ENCODE results near the gene SOX6.

DNA sequence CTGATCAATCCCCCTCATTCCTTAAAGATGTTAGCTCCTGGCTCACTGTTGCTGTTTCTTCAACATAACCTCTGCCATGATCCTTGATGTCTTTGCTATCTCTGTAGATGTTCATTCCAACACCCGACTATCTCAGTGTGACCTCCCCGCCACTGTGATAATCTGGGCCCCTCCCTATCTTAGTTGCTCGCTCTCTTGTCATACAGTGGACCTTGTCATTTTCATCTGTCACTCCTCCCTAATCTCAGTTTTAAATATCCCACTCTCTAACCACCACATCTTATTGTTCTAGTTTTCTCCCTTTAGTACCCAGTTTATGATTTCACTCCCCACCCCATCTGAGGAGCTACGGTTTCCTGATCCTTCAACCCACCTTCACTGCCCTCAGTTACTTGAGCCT is 379.2 kb downstream of the SOX6 start:
- TF ChIP-seq, protein P1, sequence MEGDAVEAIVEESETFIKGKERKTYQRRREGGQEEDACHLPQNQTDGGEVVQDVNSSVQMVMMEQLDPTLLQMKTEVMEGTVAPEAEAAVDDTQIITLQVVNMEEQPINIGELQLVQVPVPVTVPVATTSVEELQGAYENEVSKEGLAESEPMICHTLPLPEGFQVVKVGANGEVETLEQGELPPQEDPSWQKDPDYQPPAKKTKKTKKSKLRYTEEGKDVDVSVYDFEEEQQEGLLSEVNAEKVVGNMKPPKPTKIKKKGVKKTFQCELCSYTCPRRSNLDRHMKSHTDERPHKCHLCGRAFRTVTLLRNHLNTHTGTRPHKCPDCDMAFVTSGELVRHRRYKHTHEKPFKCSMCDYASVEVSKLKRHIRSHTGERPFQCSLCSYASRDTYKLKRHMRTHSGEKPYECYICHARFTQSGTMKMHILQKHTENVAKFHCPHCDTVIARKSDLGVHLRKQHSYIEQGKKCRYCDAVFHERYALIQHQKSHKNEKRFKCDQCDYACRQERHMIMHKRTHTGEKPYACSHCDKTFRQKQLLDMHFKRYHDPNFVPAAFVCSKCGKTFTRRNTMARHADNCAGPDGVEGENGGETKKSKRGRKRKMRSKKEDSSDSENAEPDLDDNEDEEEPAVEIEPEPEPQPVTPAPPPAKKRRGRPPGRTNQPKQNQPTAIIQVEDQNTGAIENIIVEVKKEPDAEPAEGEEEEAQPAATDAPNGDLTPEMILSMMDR (conservative IDR thresholded peaks at IDR 0.05; ENCODE audit: low read depth in 2 of 2), result no peak
- TF ChIP-seq EZH2phosphoT487 (IDR thresholded peaks at IDR 0.05; ENCODE audit: unreplicated experiment) (no peak), EZH2 (IDR thresholded peaks at IDR 0.05; ENCODE audit: low read depth, unreplicated experiment) (no peak), POLR2AphosphoS5 (IDR thresholded peaks at IDR 0.05; ENCODE audit: low read depth) (no peak), JUNB (IDR thresholded peaks at IDR 0.05; ENCODE audit: unreplicated experiment) (no peak), CREB1 (CRISPR knock-in tag; IDR thresholded peaks at IDR 0.05; ENCODE audit: low read depth) (no peak), ZNF114 (CRISPR knock-in tag; IDR thresholded peaks at IDR 0.05) (no peak), NANOG (IDR thresholded peaks at IDR 0.05; ENCODE audit: borderline replicate concordance) (no peak), STAT1 (IDR thresholded peaks at IDR 0.05; ENCODE audit: unreplicated experiment) (no peak)
- TF ChIP-seq, protein P2, sequence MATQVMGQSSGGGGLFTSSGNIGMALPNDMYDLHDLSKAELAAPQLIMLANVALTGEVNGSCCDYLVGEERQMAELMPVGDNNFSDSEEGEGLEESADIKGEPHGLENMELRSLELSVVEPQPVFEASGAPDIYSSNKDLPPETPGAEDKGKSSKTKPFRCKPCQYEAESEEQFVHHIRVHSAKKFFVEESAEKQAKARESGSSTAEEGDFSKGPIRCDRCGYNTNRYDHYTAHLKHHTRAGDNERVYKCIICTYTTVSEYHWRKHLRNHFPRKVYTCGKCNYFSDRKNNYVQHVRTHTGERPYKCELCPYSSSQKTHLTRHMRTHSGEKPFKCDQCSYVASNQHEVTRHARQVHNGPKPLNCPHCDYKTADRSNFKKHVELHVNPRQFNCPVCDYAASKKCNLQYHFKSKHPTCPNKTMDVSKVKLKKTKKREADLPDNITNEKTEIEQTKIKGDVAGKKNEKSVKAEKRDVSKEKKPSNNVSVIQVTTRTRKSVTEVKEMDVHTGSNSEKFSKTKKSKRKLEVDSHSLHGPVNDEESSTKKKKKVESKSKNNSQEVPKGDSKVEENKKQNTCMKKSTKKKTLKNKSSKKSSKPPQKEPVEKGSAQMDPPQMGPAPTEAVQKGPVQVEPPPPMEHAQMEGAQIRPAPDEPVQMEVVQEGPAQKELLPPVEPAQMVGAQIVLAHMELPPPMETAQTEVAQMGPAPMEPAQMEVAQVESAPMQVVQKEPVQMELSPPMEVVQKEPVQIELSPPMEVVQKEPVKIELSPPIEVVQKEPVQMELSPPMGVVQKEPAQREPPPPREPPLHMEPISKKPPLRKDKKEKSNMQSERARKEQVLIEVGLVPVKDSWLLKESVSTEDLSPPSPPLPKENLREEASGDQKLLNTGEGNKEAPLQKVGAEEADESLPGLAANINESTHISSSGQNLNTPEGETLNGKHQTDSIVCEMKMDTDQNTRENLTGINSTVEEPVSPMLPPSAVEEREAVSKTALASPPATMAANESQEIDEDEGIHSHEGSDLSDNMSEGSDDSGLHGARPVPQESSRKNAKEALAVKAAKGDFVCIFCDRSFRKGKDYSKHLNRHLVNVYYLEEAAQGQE (IDR thresholded peaks at IDR 0.05; ENCODE audit: unreplicated experiment), result no peak
- TF ChIP-seq, protein P3, sequence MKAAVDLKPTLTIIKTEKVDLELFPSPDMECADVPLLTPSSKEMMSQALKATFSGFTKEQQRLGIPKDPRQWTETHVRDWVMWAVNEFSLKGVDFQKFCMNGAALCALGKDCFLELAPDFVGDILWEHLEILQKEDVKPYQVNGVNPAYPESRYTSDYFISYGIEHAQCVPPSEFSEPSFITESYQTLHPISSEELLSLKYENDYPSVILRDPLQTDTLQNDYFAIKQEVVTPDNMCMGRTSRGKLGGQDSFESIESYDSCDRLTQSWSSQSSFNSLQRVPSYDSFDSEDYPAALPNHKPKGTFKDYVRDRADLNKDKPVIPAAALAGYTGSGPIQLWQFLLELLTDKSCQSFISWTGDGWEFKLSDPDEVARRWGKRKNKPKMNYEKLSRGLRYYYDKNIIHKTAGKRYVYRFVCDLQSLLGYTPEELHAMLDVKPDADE (IDR thresholded peaks at IDR 0.05), result no peak

Data from GM23338 (cell line).